ENCODE measurements around the gene OSBPL5. TPM values are rescaled to one million over a fixed set of nuclear protein-coding genes. Genes with fewer than 3 reads are reported as not detected.

OSBPL5 gene
- total and polyA plus RNA-seq, 9 of the 15 experiments (the other 6 are each of a cell fraction or from before 2014, with no cell fraction given), result 0.06 to 14.8 (median 3.2) TPM

- no peak for TF ChIP-seq SFPQ (IDR thresholded peaks at IDR 0.05; ENCODE audit: low read depth, low read length)
- TF ChIP-seq HDAC6 (IDR thresholded peaks at IDR 0.05; ENCODE audit: low read depth, low read length), result no peak
- no peak for TF ChIP-seq CCAR2 (IDR thresholded peaks at IDR 0.05; ENCODE audit: low read depth, low read length)
- TF ChIP-seq THAP7 (CRISPR knock-in tag; IDR thresholded peaks at IDR 0.05), result no peak
- TF ChIP-seq TGIF2 (CRISPR knock-in tag; IDR thresholded peaks at IDR 0.05), result no peak
- peak; percentile 26; the same call in 1 of the 2 replicates for TF ChIP-seq ADNP (tag; IDR thresholded peaks at IDR 0.05)
- no peak for TF ChIP-seq ZFPM2 (CRISPR knock-in tag; IDR thresholded peaks at IDR 0.05)
- no peak for TF ChIP-seq RREB1 (CRISPR knock-in tag; IDR thresholded peaks at IDR 0.05)
- no peak for TF ChIP-seq CHD2 (IDR thresholded peaks at IDR 0.05; ENCODE audit: low read depth, low read length)
- no peak for TF ChIP-seq MXD1 (CRISPR knock-in tag; IDR thresholded peaks at IDR 0.05; ENCODE audit: borderline replicate concordance, poor library complexity, severe bottlenecking)
- TF ChIP-seq DMBX1 (CRISPR knock-in tag; IDR thresholded peaks at IDR 0.05; ENCODE audit: borderline replicate concordance), result peak; percentile 76
- TF ChIP-seq RCOR1 (IDR thresholded peaks at IDR 0.05; ENCODE audit: borderline replicate concordance in 1 of 2, low read depth in 2 of 2, low read length in 2 of 2), result peak; percentile 42 to 95; a peak in 3 of 4 replicates
- peak; percentile 92 for TF ChIP-seq RAD51 (IDR thresholded peaks at IDR 0.05; ENCODE audit: borderline replicate concordance, low read depth)
- no peak for TF ChIP-seq ZBTB26 (CRISPR knock-in tag; IDR thresholded peaks at IDR 0.05)
- no peak for TF ChIP-seq ESRRB (CRISPR knock-in tag; IDR thresholded peaks at IDR 0.05; ENCODE audit: borderline replicate concordance)
Measured at GRCh38 chr11:3169255-3170043, 4.3 kb upstream of the OSBPL5 start (continued).
